Skin epidermis (tissue), 12 donors: ENCODE data around the gene ASPHD2.

Source experiments
- H3K27ac ChIP-seq, 21 experiments: fragments of 200-600 bp; sonication (generic) in 11 of 21; one replicate each; pipeline ENCODE4 v1.5.0; 2020; ENCODE audit warnings: mild to moderate bottlenecking in 3 of 21, inconsistent platforms in 2 of 21, moderate library complexity in 2 of 21
- H3K4me3 ChIP-seq, 7 experiments: fragments of 200-600 bp; sonication (generic) in 2 of 7; one replicate each; pipeline ENCODE4 v1.5.0; 2020; ENCODE audit warnings: inconsistent platforms in 2 of 7, mild to moderate bottlenecking in 2 of 7, moderate library complexity in 1 of 7

ASPHD2 gene

DNA sequence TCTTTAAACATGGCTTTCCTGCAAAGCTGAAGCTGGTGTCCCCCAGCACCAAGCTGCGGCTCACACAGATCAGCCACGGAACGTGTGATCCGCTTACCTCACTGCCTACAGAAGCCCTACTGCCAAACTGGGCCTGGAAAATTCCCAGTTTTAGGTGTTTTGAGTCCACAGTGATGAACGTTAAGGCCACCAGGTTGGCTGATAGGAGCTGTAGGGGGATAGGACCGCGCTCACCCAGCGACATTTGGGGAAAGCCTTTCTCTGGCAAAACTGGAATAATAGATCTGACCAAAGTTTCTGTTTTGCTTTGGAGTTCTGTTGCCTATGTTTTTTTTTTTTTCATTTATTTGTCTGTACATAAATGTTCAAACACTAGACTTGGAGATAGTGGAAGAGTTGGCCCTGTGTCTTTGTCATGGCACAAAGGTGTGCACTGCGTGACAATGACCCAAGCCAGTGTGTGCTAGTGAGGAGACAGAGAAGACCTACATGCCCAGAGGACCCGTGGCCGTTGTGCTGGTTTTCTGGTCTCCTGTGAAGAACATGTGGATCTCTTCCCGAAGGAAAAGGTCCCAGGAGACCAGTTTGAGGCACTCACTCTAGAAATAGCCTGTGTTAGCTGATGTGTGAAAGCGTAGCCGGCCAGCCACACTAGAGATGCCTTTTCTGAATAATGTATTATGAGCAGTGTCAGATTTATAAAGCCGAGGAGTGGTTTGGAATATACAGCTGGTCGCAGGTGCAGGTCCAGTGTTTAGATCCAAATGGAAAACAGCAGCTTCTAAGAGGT is 15.0 kb downstream of the ASPHD2 start:
- Histone ChIP-seq H3K4me3 (no peak overlapping the region), H3K27ac (no peak overlapping the region)

DNA sequence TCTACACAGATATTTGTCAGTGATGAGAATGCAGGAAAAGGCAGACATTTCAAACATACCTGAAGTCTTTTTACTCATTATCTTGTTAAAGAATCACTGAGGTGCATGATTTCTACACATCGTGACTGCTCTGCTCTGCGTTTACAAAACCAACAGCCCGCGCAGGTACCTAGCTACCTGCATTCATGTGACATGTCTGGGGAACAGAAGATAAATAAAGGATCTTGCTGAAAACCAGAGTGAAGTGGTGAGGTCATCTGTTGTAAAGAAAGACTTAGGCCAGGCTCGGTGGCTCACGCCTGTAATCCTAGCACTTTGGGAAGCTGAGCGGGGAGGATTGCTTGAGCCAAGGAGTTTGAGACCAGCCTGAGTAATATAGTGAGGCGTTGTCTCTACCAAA is 15.7 kb downstream of the ASPHD2 start:
- no peak overlapping the region for H3K27ac ChIP-seq
- H3K4me3 ChIP-seq: no peak overlapping the region

DNA sequence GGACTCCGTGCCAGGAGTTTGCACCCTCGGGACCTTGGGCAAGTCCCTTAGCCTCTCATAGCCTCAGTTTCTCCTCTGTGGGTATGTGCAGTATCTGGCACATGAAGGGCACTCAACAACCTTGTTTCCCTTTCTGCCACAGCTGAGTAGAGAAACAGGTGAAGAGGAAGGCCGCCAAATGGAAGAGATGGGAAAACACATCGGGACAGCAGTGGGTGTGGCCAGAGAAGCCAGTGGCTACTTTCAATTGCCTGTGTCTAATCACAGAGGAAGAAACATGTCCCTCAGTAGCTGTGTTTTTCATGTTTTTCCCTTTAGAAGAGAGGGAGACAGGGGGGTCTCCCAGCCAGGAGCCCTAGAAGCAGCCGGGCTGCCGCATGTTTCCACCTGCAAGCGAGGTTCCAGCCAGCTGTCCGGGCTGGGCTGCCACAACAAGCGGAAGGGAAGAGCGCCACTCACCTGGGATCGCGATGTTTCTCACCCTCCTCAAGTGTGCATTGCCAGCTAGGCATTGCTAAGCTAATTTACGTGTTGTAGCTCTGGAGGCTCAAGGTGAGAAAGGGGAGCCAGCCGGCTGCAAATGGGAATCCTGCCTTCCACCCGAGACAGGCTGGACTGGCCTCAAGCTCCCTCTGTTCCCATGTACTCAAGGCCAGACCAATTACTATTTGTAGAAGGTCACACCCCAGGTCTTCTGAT is 16.7 kb downstream of the ASPHD2 start:
- no peak overlapping the region for H3K4me3 ChIP-seq
- no peak overlapping the region for H3K27ac ChIP-seq

DNA sequence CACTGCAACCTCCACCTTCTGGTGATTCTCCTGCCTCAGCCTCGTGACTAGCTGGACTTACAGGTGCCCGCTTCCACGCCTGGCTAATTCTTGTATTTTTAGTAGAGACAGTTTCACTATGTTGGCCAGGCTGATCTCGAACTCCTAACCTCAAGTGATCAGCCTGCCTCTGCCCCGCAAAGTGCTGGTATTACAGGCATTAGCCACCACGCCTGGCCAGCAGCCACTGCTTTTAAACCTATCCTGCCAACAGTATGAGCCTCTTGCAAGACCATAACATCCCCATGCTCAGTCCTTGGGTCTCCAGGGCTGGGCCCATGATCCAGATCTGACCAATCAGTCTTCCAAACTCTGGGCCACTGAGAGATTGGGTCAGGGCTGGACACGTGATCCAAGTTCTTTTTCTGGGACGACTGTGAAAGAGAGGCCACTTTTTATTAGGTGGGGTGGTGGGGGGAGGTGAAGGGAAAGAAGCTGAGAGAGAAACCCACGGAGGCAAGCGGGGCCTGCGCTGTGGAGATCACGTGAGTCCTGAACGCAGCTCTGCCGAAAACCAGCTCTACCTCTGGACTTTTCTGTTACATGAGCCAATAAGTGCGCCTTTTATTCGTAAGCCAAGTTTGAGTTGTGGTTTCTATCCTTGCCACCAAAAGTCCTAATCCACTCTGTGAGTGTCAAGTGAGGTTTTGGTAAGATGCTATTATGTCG is 17.9 kb downstream of the ASPHD2 start:
- H3K27ac ChIP-seq: no peak overlapping the region
- no peak overlapping the region for H3K4me3 ChIP-seq

DNA sequence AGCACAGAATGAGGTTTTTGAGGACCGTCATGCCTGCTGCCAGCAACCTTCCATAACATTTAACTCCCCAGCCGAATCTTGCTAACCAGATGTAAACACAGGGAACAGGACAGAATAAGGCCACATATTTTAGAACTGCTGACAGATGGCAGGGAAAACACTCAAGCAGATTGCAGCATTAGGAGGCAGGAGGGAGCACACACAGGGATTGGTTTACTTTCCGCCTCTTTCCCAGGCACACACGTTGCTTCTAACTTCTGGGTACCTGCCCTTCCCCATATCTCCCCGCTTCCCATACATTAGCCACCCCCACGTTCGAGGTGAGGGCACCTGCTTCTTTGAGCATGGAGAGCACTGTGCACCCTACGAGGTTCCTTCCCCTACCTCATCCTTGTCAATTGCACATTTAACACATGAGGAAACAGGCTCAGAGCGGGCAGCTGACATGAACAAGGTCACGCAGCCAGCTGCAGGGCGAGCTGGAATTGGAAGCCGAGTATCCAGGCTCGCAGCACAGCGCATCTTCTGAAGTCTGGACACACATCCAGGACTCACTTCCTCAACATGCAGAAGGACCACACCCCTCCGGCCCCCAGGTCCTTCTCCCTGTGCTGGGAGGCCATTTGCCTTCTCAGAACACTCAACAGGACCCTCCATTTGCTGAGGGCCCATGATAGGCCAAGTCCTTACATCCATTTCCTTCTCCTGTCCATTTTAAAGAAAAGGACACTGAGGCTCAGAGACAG is 18.7 kb downstream of the ASPHD2 start:
- Histone ChIP-seq H3K27ac (no peak overlapping the region), H3K4me3 (no peak overlapping the region)

DNA sequence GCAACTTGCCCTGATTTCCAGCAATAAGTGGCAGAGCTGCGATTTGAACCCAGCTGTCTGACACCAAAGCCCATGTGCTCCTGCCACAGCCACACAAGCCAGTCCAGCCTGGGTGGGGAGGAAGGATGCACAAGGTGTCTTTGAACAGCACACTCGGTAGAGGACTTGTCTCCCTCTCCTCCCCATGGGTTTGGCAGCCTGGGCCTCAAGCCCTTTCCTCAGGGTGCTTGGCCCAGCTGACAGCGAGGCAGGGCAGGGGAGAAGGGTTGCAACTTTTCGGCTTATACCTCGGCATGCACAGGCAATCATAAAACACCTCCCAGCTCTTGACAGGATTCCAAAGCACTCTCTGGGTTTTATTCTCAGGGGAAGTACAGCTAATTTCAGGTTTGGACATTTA is 19.3 kb downstream of the ASPHD2 start:
- H3K4me3 ChIP-seq: no peak overlapping the region

DNA sequence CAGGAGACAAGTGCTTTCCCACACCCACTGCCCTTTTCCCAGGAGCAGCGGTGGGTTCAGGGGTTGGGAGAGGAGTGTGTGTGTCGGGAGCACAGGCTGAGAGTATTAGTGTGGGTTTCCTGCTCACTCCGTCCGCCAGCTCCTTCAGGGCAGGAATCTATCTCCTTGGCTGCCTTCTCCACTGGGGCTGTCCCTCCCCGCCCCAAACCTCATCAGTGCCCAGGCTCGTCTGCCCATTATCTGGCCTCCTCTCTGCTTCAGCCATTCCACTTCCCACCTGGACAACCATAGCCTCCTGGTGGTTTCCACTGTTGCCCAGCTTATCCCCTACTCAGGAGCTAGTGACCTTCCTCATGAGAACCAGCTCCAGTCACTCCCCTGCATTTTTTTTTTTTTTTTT is 19.9 kb downstream of the ASPHD2 start:
- no peak overlapping the region for H3K4me3 ChIP-seq
- no peak overlapping the region for H3K27ac ChIP-seq

More for the DNA sequence above, 19.3 kb downstream of the ASPHD2 start:
- no peak overlapping the region for H3K27ac ChIP-seq

DNA sequence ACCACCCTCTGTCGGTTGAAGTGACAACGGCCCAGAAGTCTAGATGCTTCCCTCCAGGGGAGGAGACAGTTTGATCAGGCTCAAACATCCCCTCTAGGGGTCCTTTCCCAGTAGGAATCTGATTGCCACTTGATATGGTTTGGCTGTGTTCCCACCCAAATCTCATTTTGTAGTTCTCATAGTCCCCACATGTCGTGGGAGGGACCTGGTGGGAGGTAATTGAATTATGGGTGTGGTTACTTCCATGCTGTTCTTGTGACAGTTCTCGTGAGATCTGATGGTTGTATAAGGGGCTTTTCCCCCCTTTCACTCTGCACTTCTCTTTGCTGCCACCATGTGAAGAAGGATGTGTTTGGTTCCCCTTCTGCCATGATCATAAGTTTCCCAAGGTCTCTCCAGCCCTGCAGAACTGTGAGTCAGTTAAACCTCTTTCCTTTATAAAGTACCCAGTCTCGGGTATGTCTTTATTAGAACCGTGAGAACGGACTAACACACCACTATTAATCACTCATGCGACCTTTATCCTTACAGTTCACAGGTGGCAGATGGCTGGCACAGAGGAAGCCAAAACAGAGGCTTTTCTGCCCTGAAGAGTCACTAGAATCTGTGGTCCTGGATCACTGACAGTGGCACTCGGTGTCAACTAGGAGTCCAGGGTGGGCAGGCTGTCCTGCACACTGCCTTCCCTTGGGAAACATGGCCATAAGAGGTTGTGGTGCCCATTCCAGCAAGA is 21.6 kb downstream of the ASPHD2 start:
- no peak overlapping the region for H3K27ac ChIP-seq

DNA sequence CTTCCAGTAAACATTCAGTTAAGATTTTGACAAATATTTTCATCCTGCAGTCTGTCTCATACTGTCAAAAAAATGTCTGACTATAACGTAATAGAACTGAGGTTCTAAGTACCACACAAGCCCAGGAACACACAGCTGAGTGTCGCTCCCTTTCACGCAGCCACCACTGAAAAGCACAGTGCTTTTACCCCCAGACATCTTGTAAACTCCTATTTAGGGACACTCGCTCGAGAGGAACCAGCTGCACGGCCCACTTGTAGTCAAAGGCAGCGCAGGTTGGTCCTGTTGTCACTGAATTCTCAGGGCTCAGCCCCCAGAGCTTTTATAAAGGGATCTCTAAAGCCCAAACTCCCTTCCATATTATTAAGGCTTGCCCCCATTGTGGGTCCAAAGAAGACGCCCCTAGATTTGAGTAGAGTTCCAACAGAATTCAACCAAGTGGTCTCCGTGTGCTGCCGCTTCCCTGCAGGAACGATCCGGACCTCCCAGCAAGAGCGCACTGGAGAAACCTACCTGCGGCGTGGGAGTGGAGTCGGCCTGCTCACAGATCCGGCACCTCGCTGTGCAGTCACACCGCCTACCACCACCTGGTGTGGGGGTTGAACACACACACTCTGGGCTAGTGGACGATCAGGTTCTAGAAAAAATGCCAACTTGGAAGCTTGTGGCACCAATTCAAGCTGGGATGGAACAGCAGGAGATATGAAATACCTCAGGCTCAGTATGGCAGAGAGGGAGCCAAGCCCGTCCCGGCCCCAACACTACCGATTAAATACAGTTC is 23.4 kb downstream of the ASPHD2 start:
- Histone ChIP-seq H3K27ac (no peak overlapping the region), H3K4me3 (no peak overlapping the region)

More for the DNA sequence above, 21.6 kb downstream of the ASPHD2 start:
- no peak overlapping the region for H3K4me3 ChIP-seq

DNA sequence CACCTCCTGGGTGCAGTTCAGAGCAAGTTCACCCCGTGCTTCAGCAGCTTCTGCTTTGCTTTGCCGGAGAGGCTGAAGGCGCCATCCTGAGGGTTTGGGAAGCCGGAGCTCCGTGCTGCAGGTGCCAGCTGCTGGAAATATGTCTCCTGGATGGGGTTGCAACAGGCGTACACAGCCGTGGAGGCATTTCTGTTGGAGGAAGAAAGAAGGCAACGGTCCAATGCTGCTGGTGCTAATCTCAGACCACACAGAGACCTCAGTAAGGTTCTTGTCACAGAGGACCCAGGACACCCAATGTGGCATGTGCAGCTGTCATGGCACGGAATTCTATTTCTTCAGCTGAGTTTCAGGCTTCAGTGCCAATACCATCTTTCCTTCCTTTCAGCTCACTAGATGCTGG is 24.2 kb downstream of the ASPHD2 start:
- no peak overlapping the region for H3K4me3 ChIP-seq

DNA sequence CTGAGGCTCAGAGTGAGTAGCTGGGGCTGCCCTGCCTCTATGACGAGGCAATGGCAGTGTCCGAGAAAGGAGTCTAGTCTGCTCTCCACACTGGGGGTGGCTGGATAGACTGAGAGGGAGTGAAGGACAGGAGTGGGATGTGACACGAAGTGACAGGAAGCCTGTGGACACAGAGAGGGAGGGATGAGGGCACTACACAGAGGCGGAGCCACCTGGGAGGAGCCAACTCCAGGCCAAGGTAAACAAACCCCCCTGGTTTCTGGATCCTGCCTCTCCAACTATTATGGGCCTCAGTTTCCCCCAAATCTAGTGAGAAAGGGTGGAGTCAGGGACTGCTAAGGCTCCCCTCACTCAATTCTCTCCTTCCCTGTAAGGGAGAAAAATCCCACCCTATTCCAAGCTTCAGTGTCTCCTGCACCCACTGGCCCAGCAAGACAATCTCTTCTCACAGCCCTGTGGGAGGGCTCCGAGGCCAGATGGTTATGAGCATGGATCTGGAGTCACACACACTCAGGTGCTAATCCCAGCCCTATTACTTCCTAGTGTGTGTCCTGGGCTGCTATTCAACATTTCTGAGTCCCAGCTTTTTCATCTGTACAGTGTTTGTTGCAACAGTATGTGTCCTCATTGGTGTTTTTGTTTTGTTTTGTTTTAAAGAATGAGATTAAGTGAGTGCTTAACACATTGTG is 24.9 kb downstream of the ASPHD2 start:
- no peak overlapping the region for H3K27ac ChIP-seq

More for the DNA sequence above, 24.2 kb downstream of the ASPHD2 start:
- H3K27ac ChIP-seq: no peak overlapping the region

DNA sequence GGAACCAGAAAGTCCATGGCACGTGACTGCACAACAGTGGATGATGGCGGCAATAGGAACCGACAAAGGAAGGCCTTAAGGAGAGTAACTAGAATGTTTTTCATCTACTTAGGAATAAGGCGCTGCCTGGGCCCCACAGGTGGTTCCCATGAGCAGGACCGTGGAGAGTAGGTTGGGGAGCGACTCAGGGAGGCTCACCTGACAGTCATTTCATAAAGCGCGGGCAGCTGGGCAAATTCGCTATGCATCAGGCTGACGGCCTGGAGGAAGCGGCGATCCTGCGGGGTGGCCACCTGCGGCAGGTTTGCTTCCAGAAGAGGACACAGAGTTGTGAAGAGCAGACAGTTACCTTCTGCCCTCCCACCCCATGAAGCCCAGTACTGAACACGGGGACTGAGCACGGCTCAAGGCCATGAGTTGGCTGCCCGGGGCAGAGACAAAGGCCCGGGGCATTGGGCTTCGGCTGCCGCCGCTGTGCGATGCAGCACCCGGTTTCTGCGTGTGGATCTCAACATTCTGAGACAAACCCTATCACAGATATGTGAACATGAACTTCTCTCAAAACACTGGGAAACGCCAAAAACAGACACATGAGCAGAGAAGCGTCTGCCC is 28.7 kb downstream of the ASPHD2 start:
- Histone ChIP-seq H3K27ac (no peak overlapping the region), H3K4me3 (no peak overlapping the region)

More for the DNA sequence above, 24.9 kb downstream of the ASPHD2 start:
- no peak overlapping the region for H3K4me3 ChIP-seq

DNA sequence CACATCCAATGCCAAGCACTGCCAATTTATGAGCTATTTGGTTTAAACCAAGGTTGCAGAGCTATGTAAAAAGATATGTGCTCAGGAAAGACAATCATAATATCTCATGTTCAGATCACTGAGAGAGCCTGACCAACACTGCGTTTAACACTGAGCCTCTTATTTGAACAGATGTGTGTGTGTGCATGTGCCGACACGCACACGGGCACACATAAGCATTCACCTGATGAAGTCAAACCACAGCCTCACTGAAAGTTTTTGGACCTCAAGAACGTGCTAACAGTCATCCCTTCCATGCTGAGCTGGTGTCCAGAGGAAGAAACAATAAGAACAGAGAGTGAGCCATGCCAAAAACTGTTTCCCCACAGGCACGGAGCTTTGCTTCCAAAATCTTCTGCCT is 31.1 kb downstream of the ASPHD2 start:
- H3K27ac ChIP-seq: no peak overlapping the region
- H3K4me3 ChIP-seq: no peak overlapping the region

DNA sequence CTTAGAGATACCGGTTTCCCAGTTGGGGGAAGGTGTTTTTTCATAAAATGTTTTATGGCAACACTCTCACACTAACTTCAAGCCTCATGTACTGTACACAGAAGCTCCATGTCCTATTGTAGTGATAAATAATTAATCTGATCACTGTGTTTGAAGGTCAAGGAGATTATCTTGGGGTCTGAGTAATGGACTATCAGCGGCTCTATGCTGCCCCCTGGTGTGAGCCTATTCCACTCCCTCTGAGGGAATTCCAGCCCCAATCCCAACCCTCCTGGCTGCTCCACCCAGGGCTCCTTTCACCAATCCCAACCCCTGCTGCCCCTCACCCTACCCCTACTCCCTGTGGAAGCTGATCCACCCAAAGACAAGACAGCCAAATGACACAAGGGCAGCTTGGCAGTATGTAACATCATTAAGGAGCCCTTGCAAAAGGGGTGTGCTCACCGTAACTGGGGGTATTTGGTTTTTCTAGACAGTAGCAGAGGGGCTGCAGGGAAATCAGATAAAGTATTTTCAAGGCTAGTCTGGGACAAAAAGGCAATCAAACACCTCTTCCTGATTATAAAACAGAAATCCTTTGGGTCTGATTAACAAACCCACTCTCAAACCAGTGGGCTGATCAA is 32.2 kb downstream of the ASPHD2 start:
- Histone ChIP-seq H3K4me3 (no peak overlapping the region), H3K27ac (no peak overlapping the region)

DNA sequence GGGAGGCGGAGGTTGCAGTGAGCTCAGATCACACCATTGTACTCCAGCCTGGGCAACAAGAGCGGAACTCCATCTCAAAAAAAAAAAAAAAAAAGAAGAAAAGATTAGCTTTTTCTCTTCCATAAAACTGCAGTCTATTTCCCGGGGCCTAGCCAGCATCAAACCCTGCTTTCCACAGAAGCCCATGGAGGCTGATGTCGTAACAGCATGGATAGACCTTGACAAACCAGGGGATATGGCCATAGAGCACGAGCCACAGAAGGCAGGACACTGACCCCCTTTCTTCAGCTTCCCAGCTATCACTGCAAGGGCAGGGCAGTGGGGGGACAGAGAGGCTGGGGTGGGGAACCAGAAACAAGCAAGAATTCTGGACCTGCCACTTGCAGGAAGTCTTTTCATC is 33.0 kb downstream of the ASPHD2 start:
- Histone ChIP-seq H3K4me3 (no peak overlapping the region), H3K27ac (no peak overlapping the region)

DNA sequence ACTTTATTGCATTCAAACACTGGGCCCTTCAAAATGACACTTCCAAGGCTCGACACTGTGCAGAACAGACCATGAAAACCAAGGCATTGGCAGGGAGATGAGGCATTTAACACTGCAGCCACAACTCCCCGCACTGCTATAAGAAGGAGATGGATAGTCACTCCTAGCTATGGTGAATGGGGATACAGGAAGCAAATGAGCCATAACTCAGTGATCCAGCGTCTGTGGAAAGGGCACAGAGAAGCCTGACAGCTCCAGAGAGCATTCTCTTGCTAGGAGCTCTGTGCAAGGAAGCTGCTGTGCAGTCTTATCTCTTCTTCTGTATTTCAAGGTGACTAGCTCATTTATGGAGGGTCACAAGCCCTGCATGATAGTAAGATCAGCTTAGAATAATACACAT is 33.6 kb downstream of the ASPHD2 start:
- H3K27ac ChIP-seq: no peak overlapping the region
- H3K4me3 ChIP-seq: no peak overlapping the region

DNA sequence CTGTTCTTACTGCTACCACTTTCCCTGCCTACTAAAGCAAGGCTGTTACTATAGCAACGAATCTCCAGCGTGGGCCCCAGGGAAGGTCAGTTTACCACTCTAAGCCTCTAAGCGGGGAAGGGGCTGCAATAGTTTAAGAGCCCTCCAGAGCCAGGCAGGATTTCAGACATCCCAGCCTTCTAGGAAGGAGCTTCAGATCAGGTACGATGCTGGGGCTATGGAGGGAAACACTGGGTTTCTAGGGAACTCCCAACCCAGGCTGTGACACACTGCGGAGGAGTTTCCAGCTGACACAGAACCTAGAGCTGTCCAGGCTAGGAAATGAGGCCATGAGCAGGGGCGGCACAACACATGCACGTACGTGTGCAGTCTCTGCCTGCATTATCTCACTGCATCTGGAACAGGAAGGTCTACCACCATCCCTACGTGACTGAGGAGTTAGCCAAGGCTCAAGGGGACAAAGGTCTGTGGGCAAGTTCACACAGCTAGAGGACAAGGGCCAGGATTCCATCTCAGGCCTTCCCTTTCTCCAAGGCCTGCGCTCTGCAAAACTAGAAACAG is 34.1 kb downstream of the ASPHD2 start:
- no peak overlapping the region for H3K4me3 ChIP-seq
- peak overlapping the region in 2 of 21 experiments; percentile 7 to 60 for H3K27ac ChIP-seq
